A673 (cell line): ENCODE data around the gene CHI3L2. TPM values are rescaled to one million over a fixed set of nuclear protein-coding genes. Genes with fewer than 3 reads are reported as not detected.

Experiments
- BruUV-seq: library from RNA; stranded (reverse); fragments of 400-500 nt; replicated peaks from 2 replicates; lab custom pipeline; 2021; lab: Mats Ljungman, UMichigan
- CTCF ChIA-PET: fragments of 300-600 bp; sonication (Branson Sonifier 250); formaldehyde crosslinking; loops from one replicate; lab custom pipeline; 2022; ENCODE audit warnings: antibody characterized with exemption; lab: Charles Lee
- POLR2A ChIA-PET: fragments of 300-600 bp; sonication (Branson Sonifier 250); formaldehyde crosslinking; loops from one replicate; lab custom pipeline; 2022; ENCODE audit warnings: antibody characterized with exemption; ENCODE audit not compliant: low non-redundant PET; lab: Charles Lee
- DNase-seq: peaks from one replicate; pipeline ENCODE4 v3.0.0-alpha.2; 2015; ENCODE audit warnings: low spot score
- H3K27ac ChIP-seq: fragments of 200-600 bp; sonication (generic); 2 replicates; pipeline ENCODE4 v1.5.1; 2016; ENCODE audit warnings: mixed run types, low read depth, mild to moderate bottlenecking, mixed read lengths, antibody characterized with exemption, low read length; ENCODE audit not compliant: poor library complexity, severe bottlenecking
- H3K27me3 ChIP-seq: fragments of 200-600 bp; sonication (generic); replicated peaks from 2 replicates; pipeline ENCODE4 v1.6.1; 2017; ENCODE audit warnings: mixed run types, low read depth, mild to moderate bottlenecking, mixed read lengths, antibody characterized with exemption, low read length; ENCODE audit not compliant: insufficient read depth, poor library complexity
- H3K36me3 ChIP-seq: fragments of 200-600 bp; sonication (generic); 2 replicates; pipeline ENCODE4 v1.6.1; 2016; ENCODE audit warnings: mixed run types, mild to moderate bottlenecking, mixed read lengths, antibody characterized with exemption, low read length; ENCODE audit not compliant: insufficient read depth, poor library complexity, severe bottlenecking
- H3K4me1 ChIP-seq: fragments of 200-600 bp; sonication (generic); 2 replicates; pipeline ENCODE4 v1.6.1; 2017; ENCODE audit warnings: mixed run types, mild to moderate bottlenecking, mixed read lengths, antibody characterized with exemption, low read length; ENCODE audit not compliant: insufficient read depth, poor library complexity, severe bottlenecking
- H3K4me3 ChIP-seq: fragments of 200-600 bp; sonication (generic); 2 replicates; pipeline ENCODE4 v1.5.1; 2016; ENCODE audit warnings: low read depth, mixed run types, mild to moderate bottlenecking, mixed read lengths, low read length; ENCODE audit not compliant: poor library complexity, severe bottlenecking
- H3K9me3 ChIP-seq: fragments of 200-600 bp; sonication (generic); 2 replicates; pipeline ENCODE4 v1.6.1; 2016; ENCODE audit warnings: mixed run types, low read depth, mild to moderate bottlenecking, mixed read lengths, antibody characterized with exemption, low read length; ENCODE audit not compliant: poor library complexity, severe bottlenecking
- EZH2 ChIP-seq: fragments of 200-600 bp; sonication (generic); IDR thresholded peaks from 2 replicates; pipeline ENCODE4 v1.6.1; 2017; ENCODE audit warnings: borderline replicate concordance, low read depth, mild to moderate bottlenecking, mixed read lengths, antibody characterized with exemption, low read length; ENCODE audit not compliant: poor library complexity, severe bottlenecking
- intact Hi-C: fragments of 100-400 bp; cut with micrococcal nuclease; formaldehyde crosslinking; loops from one replicate; pipeline ENCODE4 v1.10.0; 2022; ENCODE audit not compliant: unreplicated experiment
- total RNA-seq: library from RNA; stranded (reverse); gene quantifications from 2 replicates; pipeline ENCODE4 v1.2.3, GENCODE V29; 2021
- TF ChIP-seq, protein P1 (sequence below): fragments of 300-800, 200-600 bp; sonication (generic); conservative IDR thresholded peaks from 2 replicates; pipeline ENCODE4 v1.5.1; 2017; ENCODE audit warnings: low read depth, mild to moderate bottlenecking, antibody characterized with exemption, low read length, moderate library complexity, mixed read lengths

CHI3L2 gene
- total RNA-seq, 1 experiment from 2014 or later, result not detected

DNA sequence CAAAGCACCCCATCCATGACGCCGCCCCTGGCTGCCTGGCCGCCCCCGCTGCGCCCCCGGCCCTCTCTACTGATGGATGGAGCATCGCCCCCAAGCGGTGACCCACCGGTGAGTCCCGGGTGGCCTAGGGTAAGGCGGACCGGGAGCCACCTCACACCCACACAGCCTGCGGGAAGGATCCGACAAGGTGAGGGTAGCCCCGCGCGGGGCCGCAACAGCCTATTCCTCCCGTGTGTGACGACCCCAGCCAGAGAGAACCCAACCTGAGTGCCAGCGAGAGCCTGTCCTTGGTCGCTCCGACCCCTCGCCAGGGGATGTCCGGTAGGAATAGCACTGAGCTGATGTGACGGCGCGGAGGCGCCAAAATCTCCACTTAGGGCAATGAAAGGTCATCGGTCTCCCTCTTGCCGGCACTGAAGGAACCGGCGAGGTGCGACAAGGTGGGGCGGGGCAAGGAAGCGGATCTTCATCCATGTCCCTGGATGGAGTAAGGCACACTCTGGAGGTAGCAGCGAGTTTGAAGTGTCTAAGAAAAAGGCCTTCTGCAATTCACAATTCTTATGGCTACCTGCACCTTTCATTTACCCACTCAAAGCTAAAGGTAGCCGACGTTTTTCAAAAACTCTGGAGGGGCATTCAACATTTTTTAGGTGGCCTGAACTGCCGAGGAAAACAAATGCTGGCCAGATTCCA lies 43.4 kb downstream of the CHI3L2 start:
- CTCF ChIA-PET, result no interaction called here
- no peaks in the 10 kb centered on the region for H3K9me3 ChIP-seq

DNA sequence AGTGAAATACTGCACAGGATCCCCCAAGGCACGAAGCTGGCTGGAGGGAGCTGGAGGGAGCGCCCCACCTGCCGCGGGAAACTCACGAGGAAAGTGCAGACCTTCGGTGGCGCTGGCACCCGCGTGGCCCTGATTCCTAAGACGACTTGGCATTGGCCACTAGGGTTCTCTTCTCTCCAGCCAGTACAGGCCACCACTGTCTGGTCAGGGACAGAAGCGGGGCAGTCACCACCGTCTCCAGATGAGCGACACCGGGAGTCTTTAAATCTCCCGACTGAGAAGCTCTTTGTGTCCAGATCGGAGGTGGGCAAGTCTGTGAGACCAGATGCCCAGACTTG lies 43.9 kb downstream of the CHI3L2 start:
- H3K9me3 ChIP-seq, result no peaks in the 10 kb centered on the region
- H3K4me1 ChIP-seq, result no peaks in the 10 kb centered on the region
- BruUV-seq, result no TSS peak
- ChIA-PET POLR2A (no interaction called here), CTCF (no interaction called here)
- no peak overlapping the region for H3K4me3 ChIP-seq
- no peak overlapping the region for H3K27ac ChIP-seq
- intact Hi-C loops, result no loop called here
- TF ChIP-seq EZH2, result no peak
- TF ChIP-seq, protein P1, sequence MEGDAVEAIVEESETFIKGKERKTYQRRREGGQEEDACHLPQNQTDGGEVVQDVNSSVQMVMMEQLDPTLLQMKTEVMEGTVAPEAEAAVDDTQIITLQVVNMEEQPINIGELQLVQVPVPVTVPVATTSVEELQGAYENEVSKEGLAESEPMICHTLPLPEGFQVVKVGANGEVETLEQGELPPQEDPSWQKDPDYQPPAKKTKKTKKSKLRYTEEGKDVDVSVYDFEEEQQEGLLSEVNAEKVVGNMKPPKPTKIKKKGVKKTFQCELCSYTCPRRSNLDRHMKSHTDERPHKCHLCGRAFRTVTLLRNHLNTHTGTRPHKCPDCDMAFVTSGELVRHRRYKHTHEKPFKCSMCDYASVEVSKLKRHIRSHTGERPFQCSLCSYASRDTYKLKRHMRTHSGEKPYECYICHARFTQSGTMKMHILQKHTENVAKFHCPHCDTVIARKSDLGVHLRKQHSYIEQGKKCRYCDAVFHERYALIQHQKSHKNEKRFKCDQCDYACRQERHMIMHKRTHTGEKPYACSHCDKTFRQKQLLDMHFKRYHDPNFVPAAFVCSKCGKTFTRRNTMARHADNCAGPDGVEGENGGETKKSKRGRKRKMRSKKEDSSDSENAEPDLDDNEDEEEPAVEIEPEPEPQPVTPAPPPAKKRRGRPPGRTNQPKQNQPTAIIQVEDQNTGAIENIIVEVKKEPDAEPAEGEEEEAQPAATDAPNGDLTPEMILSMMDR, result no peak
- H3K36me3 ChIP-seq, result no peaks in the 10 kb centered on the region
- peaks cover 64% of the 10 kb centered on the region for H3K27me3 ChIP-seq
- DNase-seq, result no peak

More for the DNA sequence above, 43.4 kb downstream of the CHI3L2 start:
- TF ChIP-seq, protein P1, result no peak
- no peak for TF ChIP-seq EZH2
- Histone ChIP-seq H3K27me3 (peaks cover 69% of the 10 kb centered on the region), H3K36me3 (no peaks in the 10 kb centered on the region), H3K4me1 (no peaks in the 10 kb centered on the region), H3K4me3 (no peak overlapping the region), H3K27ac (no peak overlapping the region)
- intact Hi-C loops, result no loop called here
- POLR2A ChIA-PET, result no interaction called here
- no TSS peak for BruUV-seq
- no peak for DNase-seq

DNA sequence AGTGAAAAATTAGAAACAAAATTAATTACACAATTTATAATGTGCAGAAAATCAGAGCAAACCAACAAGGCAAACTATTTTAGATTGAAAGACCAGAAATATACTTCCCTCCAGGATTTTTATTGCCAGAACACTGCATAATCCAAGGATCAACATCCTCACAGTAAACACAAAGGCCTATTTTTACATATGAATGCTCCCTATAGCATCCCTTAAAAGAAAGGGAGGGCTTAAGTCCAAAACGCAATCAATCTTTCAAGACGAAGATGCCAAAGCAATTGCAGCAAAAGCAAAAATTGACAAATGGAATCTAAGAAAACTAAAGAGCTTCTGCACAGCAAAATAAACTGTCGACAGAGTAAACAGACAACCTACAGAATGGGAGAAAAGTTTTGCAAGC lies 44.6 kb downstream of the CHI3L2 start:
- H3K36me3 ChIP-seq, result no peaks in the 10 kb centered on the region
- H3K4me1 ChIP-seq, result no peaks in the 10 kb centered on the region
- no peak overlapping the region for H3K4me3 ChIP-seq
- peaks cover 60% of the 10 kb centered on the region for H3K27me3 ChIP-seq
- ChIA-PET CTCF (no interaction called here), POLR2A (no interaction called here)
- no peak for DNase-seq
- intact Hi-C loops, result no loop called here
- no peak for TF ChIP-seq EZH2
- TF ChIP-seq, protein P1, result no peak
- no TSS peak for BruUV-seq
- H3K27ac ChIP-seq, result no peak overlapping the region
- no peaks in the 10 kb centered on the region for H3K9me3 ChIP-seq
